WTC11 (cell line): ENCODE results near the gene TTC7B.

Source experiments
- ELF4 ChIP-seq: sonication (generic); formaldehyde crosslinking; IDR thresholded peaks from 2 replicates; pipeline ENCODE4 v1.8.1; 2022; ENCODE audit warnings: low read depth, mild to moderate bottlenecking, moderate library complexity, missing genetic modification reagents
- FOXJ3 ChIP-seq: sonication (generic); formaldehyde crosslinking; IDR thresholded peaks from 2 replicates; pipeline ENCODE4 v1.9.0; 2021; ENCODE audit warnings: missing genetic modification reagents, mild to moderate bottlenecking, borderline replicate concordance
- FOXP4 ChIP-seq: sonication (generic); formaldehyde crosslinking; IDR thresholded peaks from 2 replicates; pipeline ENCODE4 v1.8.0; 2022; ENCODE audit warnings: mild to moderate bottlenecking, missing genetic modification reagents
- NR3C1 ChIP-seq: sonication (generic); formaldehyde crosslinking; conservative IDR thresholded peaks from 2 replicates; pipeline ENCODE4 v1.8.1; 2023; ENCODE audit warnings: low read depth, mild to moderate bottlenecking, missing genetic modification reagents
- SMAD3 ChIP-seq: sonication (generic); formaldehyde crosslinking; IDR thresholded peaks from 2 replicates; pipeline ENCODE4 v1.8.0; 2022; ENCODE audit warnings: missing genetic modification reagents, mild to moderate bottlenecking, borderline replicate concordance
- ZNF138 ChIP-seq: sonication (generic); formaldehyde crosslinking; conservative IDR thresholded peaks from 2 replicates; pipeline ENCODE4 v1.8.1; 2022; ENCODE audit warnings: mild to moderate bottlenecking, moderate library complexity, missing genetic modification reagents
- ZNF512 ChIP-seq: sonication (generic); formaldehyde crosslinking; IDR thresholded peaks from 2 replicates; pipeline ENCODE4 v1.8.1; 2022; ENCODE audit warnings: missing genetic modification reagents, borderline replicate concordance

- no peak for TF ChIP-seq SMAD3 (CRISPR knock-in tag)
- TF ChIP-seq NR3C1 (CRISPR knock-in tag): no peak
- no peak for TF ChIP-seq ZNF512 (CRISPR knock-in tag)
- TF ChIP-seq ELF4: no peak
- no peak for TF ChIP-seq ZNF138
- TF ChIP-seq FOXP4 (CRISPR knock-in tag): no peak
- TF ChIP-seq FOXJ3 (CRISPR knock-in tag): no peak
Observed at GRCh38 chr14:90517076-90517841, 299.0 kb downstream of the TTC7B start.
